HG03139 (cell line): ENCODE results near the gene DNAH11.
"Not testable (repeated sequence)": the region's sequence is repeated elsewhere in the genome, so short reads cannot be mapped to it uniquely, and the experiment has no call there.

Experiments
- ATAC-seq: cut with Tn5 transposase; IDR thresholded peaks from one replicate; pipeline ENCODE4 v1.9.1; 2021; ENCODE audit not compliant: unreplicated experiment

DNAH11 gene

DNA sequence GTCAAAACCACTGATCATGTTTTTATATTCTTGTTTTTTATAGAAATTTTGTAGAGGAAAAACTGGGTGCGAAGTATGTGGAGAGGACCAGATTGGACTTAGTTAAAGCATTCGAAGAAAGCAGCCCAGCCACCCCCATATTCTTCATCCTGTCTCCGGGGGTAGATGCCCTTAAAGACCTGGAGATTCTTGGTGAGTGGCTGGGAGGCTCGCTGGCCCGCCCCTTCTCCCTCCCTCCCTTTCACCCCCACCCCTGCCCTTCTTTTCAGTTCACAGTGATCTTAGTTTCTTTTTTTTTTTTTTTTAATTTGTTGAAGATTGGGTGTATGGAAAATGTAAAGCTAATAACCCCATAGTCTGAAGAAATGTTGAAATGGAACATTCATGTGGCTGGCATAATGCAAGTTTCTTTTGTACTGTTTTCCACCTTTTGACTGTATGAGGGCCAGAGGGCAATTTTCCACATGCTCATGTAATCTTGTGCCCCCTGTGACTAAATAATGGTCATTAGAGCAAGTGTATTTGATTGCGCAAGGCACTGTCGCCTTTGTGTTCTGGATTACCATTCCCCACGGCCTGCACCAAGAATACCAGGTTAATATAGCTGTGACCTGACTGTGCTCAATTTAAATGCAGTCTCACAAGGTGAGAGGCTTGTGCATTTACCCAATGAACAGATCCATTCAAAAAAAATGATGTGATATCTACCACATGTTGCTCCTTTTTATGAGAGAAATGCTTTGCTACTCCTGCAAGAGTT is 325.2 kb downstream of the DNAH11 start:
- ATAC-seq, result no peak

DNA sequence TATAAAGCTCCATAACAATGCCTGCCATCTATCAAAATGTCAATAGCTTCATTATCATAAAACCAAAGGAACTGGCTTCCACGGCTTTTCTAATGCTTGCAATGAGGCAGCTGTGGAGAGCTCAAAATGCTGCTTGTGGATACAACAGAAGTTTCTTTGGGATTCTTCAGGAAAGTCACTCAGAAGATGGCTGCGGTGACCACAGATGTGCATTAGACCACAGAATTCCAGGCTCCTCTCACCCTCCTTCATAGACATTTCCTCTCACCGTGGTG is 325.7 kb downstream of the DNAH11 start:
- ATAC-seq, result no peak

DNA sequence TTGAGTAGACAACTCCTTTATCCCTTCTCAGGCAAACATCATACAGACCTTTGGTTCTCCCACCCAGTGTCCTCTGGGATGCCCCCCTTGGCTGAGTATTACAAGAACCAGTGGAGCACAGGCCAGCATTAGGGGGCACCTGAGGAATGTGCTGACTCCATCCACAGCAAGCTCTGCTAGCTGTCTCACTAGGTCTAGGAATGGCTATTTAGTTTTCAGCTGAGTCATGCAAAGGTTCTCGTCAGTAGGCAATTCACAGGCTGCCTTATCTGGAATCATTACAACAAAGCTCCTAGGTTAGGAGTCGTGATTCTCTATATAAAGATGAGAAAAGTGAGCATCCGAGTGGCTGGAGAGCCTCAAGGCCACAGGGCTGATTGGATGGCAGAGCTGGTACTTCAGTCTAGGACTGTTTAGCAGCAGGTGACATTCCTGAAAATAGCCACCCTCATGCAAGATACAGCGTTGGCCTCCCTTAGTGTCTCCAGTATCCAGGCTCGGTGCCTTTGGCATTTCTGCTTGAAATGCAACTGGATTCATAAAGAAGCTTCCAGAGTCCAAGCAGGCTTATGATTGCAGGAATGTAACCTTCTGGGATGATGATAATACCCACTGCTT is 327.1 kb downstream of the DNAH11 start:
- no peak for ATAC-seq

DNA sequence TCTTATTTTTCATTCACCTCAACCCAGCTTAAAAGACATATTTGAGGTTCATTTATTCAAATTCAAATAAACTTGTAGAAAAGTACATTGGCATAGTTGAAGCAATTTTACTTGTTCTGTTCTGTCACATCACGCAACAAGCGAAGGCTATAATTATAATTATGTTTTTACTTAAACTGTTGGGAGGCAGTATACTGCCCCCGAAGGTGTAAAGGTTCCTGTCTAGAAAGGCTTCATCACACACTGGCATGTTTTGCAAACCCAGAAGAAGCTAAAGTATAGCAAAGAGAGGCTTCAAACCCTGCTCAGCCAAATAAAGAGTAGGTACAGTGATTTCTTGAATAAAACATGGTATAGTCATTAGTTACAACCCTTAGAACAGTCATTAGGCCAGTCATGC is 340.2 kb downstream of the DNAH11 start:
- no peak for ATAC-seq

DNA sequence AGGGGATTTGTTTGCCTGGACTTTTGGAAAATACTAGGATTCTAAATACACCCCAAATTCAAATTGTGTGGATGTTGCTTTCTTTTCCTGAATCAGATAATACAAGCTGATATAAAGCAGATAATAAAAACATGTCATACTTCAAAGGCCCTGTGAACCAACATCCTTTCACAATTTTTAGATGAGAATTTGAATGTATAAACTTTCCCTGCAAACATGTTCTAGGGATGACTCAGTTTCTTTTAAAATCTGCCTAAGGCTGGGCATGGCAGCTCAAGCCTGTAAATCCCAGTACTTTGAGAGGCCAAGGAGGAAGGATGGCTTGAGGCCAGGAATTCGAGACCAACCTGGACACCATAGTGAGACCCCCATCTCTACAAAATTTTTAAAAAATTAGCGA is 340.7 kb downstream of the DNAH11 start:
- ATAC-seq, result not testable (repeated sequence)

DNA sequence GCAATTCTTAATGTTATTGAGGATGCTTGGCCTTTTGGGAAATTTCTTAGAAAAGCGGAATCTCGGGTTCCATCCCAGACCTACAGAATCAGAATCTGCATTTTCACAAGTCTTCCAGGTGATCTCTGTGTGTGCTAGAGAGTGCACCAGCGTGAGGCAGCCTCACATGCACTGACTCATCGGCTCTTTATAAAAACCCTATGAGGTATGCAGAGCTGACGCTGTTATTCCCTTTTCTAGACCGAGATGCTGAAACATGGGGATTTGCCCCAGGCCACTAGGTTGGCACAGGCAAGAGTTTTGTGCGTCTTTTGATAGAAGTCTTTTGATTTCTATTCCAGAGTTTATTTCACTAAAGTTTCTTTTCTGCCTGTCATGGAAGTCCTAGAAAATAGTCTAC is 341.7 kb downstream of the DNAH11 start:
- no peak for ATAC-seq

DNA sequence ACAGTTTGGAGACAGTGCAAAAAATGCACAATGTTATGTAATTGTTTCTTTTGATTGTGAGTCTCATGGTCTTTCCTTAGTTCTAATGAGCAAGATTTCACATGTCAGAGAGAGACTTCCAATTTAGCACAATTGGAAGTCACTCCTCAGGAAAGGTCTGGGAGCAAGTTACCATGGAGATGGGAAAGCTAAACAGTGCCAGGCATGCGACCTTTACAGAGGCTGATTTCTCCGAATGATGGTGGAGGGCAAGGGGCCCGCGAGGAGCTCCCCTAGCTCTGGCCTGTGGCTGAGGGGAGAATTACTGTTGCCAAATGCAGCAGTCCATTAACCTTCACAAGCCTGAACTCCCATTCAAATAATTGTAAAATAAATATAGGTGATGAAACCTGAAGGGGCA is 343.6 kb downstream of the DNAH11 start:
- no peak for ATAC-seq

DNA sequence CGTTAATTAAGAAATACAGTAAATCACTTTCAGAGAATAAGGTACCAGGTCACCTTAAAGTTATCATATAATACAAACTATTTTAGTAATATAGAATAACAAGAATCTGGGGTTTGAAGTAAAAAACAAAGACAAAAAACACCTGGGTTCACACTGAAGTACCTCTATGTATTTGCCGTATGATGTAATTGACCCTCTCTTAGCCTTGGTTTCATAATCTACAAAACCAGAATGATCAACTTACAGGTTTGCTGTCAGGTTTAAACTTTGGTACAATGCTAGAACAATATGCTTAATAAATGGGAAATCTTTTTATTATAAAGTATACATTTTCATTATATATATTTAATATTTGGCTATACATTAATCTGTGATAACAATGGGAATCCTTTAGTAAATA is 344.5 kb downstream of the DNAH11 start:
- ATAC-seq, result no peak

DNA sequence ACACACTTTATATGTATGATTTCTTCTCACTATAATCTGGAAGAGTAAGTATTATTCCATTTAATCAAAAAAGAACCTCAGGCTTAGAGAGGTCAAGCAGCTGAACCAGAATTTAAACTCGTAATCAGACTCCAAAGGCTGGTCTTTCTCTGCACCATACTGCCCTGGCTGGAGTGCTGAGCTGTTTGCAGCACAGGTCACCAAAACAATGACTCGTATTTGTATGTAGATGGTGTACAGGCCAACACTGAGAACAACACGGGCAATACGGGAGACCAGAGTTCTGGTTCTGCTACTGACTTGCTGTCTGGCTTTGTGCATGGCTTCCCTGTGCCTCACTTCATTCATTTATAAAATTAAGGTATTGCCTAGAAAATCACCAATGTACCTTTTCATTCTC is 344.9 kb downstream of the DNAH11 start:
- ATAC-seq, result no peak

DNA sequence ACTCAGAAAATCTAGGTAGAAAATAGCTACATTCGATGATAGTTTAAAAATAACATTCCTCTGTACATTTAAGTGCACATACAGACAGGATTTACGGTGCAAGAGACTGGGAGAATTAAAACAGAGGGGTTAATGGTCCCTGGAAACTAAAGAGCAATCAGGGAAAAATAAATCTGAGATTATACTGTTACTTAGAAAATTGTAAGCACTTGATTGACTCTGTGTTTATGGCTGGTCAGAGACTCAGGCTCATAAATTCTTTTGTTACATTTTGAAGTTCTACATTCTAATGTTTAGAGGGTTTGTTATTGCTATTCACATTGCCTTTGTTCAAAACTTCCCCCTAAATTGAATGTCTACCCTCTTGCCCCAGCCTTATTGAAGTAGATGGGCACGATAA is 348.5 kb downstream of the DNAH11 start:
- ATAC-seq, result no peak

DNA sequence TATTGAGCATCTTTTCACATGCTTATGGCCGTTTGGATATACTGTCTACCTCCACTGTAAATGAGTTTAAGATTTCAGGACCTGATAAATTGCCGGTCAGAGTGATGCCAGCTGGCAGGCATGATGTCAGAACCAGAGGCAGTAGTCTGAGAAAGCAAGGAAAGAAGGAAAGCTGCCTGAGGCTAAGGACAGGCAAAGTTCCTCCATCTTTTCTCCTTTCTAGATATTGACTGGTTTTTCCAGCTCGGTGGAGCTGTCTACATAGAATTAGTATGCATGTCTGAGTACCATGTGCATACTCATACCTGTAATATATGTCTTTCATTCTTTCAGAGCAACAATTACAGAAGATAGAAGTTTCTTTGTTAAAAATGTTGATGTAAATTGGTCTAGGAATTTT is 350.6 kb downstream of the DNAH11 start:
- ATAC-seq, result no peak

DNA sequence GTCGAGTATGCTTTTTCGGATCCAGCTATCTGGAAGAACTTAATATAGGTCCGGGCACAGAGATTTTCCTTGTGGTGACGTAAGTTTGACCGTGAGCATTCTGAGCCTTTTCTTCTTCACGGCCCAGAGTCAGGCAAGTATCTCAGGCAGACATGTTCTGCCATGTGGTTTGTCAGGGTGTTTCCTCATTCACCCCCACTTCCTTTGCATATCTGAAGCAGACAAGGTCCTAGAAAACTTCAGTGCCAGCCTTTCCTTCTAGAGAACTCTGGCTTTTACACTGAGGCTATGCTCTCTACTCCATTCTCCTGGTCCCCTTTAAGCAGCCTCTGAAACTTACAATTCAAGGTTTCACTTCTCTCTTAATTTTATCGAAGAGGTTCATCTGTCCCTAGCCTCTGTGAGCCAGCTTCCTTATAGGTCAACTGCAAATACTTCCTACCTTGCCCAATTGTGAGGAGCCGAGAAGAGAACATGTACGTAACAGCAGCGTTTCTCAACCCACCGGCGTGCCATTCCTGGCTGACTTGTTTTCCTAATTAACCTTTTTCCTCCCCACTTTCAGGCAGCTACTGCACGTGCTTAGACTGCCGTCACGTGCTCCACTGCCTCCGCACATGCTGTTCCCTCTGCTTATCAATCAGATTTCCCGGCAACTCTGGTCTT is 355.6 kb downstream of the DNAH11 start:
- peak; percentile 95 for ATAC-seq

DNA sequence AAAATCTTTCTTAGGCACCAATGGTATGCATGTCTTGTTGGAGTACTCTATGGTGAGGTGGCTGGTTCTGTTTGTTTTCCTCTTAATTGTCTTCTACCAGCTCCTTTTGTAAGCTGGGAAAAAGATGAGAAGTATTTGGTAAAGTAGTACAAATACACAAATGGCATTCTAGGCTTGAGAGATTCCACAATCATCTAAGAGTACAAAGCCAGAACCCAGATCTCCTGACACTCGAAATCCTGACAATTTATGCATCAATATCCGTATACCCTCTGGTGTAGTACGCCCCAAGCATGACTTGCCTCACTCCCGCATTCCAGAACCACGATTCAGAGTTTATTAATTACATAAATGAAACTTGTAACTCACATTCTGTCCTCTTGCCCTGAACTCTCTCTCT is 359.4 kb downstream of the DNAH11 start:
- no peak for ATAC-seq

DNA sequence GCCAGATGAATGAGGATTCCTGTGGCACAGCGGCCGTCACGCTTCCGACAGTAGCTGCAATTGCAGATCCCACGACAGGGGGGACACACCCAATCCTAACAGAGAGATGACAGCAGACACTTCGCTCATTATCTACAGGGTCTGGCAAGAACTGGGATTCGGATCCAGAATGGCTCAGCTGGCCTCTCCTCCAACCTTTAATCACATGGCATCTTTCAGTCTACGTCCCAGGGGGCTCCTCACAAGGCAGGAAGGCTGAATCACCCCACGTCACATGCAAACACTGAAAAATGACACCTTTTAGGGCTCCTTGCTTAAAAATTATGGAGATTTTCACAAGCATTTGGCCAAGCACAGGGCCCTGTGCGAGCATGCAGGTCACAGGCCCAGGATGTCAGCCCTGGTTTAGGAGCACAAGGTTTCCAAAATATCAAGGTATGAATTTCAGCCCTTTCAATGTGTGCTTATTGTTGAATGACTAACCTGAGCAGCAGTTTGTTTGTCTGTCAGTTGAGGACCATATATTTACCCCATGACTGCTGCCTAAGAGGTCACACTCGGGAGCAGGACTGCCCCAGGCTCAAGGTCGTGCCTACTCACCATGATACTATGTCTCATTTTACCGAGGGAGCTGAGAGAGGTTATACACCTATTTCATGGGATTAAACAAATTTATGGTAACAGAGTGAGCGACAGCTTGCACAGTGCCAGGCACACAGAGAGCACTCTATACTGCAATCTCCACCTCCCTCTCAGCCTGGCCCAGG is 360.4 kb downstream of the DNAH11 start:
- no peak for ATAC-seq

DNA sequence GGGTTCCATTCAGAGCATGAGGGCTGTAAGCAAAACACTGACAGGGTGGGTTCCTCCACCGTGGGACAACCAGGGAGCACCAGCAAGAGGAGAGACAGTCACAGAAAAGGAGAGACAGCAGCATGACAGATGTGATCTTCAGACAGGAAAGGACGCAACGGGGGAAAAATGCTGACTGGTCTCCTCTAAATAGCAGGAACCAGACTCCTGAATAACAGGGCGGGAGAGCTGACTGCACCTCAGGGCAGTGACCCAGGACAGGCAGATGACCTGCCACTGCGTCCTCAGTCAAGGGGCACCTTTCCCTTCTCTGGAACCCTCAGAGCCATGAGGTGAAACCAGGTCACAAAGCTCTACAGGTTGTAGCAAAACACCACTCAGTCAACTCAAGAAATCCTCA is 365.9 kb downstream of the DNAH11 start:
- no peak for ATAC-seq

DNA sequence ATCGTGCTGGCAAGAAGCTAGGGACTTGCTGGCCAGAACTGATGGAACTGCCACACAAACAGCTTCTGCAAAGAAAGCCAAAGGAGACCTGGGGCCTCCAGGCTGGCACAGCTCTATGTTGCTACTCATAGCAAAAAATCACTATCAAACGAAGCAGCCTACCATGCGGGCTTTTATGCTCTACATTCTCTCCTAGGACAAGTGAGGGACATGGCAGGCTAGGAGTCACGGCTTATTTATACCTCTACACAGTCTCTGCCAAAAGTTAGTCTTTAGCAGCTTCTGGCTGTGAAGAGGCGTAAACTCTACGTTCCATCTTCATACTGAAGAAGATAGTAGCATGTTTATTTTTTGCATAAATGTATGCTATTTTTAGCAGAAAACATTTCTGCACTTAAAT is 367.4 kb downstream of the DNAH11 start:
- no peak for ATAC-seq

DNA sequence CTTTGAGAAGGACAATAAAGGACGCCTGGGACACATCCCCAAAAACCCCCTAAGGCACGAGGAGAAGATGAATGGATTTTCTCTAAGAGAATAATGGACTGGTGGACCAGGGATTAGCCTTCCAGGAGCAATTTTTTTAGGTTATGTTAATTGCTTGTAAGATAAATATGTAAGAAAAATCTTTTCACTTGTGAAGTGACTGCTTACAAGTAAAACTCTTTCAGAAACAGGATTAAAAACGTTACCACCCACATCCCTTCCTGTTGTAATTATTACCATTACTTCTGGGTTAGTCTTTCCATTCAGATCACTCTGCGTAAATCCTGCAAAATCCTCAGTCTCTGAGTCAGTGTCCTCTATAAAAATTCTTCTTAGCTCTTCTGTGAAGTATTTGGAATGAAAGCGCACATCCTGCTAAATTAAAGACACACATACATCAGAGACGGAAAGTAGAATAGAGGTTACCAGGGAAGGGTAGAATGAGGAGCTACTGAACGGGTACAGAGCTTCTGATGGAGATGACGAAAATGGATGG is 368.6 kb downstream of the DNAH11 start:
- ATAC-seq, result no peak

DNA sequence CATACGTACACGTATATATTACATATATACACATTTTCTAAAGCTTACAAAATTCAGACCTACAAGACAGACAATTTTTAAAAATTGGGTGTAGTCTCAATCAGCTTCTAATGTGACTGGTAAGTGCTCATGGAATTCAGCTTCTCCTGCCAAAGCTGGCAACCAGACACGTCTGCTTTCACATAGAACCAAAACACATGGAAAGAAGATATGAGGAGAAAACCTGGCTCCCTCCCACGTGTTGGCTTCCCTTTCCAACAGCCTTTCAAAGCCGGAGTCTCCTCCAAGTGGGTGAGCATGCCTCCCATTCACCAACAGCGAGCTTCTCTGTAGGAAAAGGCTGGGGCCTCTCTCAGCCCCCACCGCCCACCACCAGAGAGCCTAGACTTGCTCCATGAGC is 369.5 kb downstream of the DNAH11 start:
- no peak for ATAC-seq

DNA sequence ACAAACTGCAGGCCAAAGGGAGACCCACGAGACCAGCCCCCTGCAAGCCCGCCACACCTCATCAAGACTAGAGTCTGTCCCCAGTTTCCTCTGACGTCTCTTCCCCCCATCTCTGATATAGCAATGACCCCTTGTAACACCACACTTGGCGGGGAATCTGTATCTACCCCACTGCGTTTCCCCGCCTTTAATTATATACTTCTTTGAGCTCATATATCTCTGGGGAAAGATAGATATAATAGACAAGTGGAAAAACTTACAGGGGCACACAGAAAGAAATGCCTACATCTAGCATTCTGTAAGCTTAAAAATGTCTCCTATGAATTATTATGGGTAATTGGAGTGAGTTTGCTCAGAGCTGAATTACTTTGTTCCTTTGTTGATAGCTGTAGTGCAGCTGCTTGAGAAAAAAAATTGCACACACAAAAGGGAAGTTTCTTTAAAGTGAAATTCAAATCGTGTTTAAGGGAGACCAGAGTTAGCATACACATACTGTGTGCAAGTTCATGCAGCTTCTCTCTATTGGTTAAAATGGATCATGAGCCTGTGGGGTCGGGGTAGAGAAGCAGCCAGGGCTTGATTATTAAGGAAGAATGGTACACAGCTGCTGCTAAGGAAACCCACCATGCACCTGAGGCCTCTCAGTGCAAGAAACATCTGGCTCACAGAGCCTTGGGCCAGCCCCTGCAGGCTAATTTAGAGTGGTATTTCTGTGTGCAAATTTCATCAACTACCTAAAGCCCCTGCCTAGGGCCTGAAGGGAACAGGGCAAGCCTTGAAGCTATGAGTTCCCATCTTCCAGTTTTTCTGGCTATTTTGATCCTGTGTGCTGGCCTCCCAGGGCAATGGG is 370.3 kb downstream of the DNAH11 start:
- ATAC-seq, result no peak

DNA sequence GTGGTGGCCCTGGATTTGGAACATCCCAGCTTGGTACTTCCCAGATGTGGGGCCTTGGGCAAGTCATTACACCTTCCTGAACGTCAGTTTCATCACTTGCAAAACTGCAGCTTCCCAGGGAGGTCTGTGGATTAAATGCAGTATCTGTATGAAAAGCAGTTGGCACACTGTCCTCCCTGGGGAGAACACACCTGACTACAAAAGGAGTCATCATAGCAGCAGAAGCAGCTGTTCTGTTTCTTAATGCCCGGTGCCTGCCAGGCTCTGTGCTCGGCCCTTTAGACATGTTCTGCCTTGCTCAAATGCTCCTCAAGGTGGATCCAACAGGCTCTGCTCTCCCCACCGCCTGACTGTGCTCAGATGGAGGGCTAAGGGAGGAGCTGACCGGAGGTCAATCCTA is 371.8 kb downstream of the DNAH11 start:
- no peak for ATAC-seq

DNA sequence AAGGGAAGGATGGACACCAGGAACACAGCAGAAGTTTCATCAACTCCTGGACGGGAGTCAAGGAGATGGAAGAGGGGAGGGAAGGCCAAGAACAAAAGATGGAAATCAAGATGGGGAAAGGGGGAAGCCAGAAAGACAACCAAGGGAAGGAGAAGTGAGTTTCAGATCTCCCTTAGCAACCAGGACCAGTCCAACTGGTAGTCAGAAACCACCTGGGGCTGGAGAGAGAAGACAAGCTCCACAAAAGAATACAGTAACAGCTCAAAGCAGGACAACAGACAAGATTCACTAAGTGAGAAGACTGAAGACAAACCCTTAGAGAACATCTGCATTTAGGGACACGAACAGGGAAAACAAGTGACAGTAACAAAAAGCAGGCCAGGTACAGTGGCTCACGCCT is 372.3 kb downstream of the DNAH11 start:
- no peak for ATAC-seq
